OCI-LY7 (cell line): Measurements from ENCODE around the gene ZDHHC5. TPM values are rescaled to one million over a fixed set of nuclear protein-coding genes. Genes with fewer than 3 reads are reported as not detected.
"Not testable (repeated sequence)": the region's sequence is repeated elsewhere in the genome, so short reads cannot be mapped to it uniquely, and the experiment has no call there.

ENCODE experiments used
- BruUV-seq: library from RNA; stranded (reverse); fragments of 400-500 nt; replicated peaks from 2 replicates; lab custom pipeline; 2021; lab: Mats Ljungman, UMichigan
- CTCF ChIA-PET: fragments of 300-600 bp; sonication (Branson Sonifier 250); formaldehyde crosslinking; loops from one replicate; lab custom pipeline; 2022; ENCODE audit warnings: antibody characterized with exemption; ENCODE audit not compliant: unreplicated experiment; lab: Charles Lee
- POLR2A ChIA-PET: fragments of 300-600 bp; sonication (Branson Sonifier 250); formaldehyde crosslinking; loops from one replicate; lab custom pipeline; 2022; ENCODE audit warnings: antibody characterized with exemption; lab: Charles Lee
- DNase-seq: peaks from one replicate; pipeline ENCODE4 v3.0.0-alpha.2; 2015; ENCODE audit warnings: low spot score
- H2AFZ ChIP-seq: fragments of 200-600 bp; sonication (generic), shearing (Covaris generic); 2 replicates; pipeline ENCODE4 v1.6.1; 2014; ENCODE audit warnings: mild to moderate bottlenecking, antibody characterized with exemption, low read length, moderate library complexity
- H3K27ac ChIP-seq: fragments of 200-600 bp; sonication (generic); 2 replicates; pipeline ENCODE4 v1.5.1; 2014; ENCODE audit warnings: mixed run types, low read depth, mild to moderate bottlenecking, moderate library complexity, low read length, inconsistent platforms; ENCODE audit not compliant: poor library complexity, severe bottlenecking
- H3K36me3 ChIP-seq: fragments of 200-600 bp; sonication (generic); 2 replicates; pipeline ENCODE4 v1.6.1; 2014; ENCODE audit warnings: mild to moderate bottlenecking, antibody characterized with exemption, low read length, moderate library complexity, mixed read lengths; ENCODE audit not compliant: insufficient read depth
- H3K4me1 ChIP-seq: fragments of 200-600 bp; sonication (generic); 2 replicates; pipeline ENCODE4 v1.5.1; 2014; ENCODE audit warnings: mild to moderate bottlenecking, low read length; ENCODE audit not compliant: insufficient read depth, poor library complexity, severe bottlenecking
- H3K4me2 ChIP-seq: fragments of 200-600 bp; sonication (generic); 2 replicates; pipeline ENCODE4 v1.6.1; 2014; ENCODE audit warnings: mild to moderate bottlenecking, low read length
- H3K4me3 ChIP-seq: fragments of 200-600 bp; sonication (generic); 2 replicates; pipeline ENCODE4 v1.5.1; 2014; ENCODE audit warnings: mild to moderate bottlenecking, low read depth, low read length; ENCODE audit not compliant: poor library complexity, severe bottlenecking
- H3K79me2 ChIP-seq: fragments of 200-600 bp; sonication (generic); 2 replicates; pipeline ENCODE4 v1.6.1; 2016; ENCODE audit warnings: low read depth, mild to moderate bottlenecking, low read length, moderate library complexity, mixed read lengths; ENCODE audit not compliant: insufficient read depth
- H3K9me2 ChIP-seq: fragments of 200-600 bp; sonication (generic); 2 replicates; pipeline ENCODE4 v1.6.1; 2016; ENCODE audit warnings: mild to moderate bottlenecking, low read length, mixed read lengths; ENCODE audit not compliant: insufficient read depth
- H3K9me3 ChIP-seq: fragments of 200-600 bp; sonication (generic); 2 replicates; pipeline ENCODE4 v1.6.1; 2014; ENCODE audit warnings: mild to moderate bottlenecking, mixed run types, low read length, mixed read lengths
- H4K20me1 ChIP-seq: fragments of 200-600 bp; sonication (generic); 2 replicates; pipeline ENCODE4 v1.6.1; 2014; ENCODE audit warnings: mild to moderate bottlenecking, antibody characterized with exemption, low read length, moderate library complexity, mixed read lengths; ENCODE audit not compliant: insufficient read depth
- EZH2phosphoT487 ChIP-seq: fragments of 200-600 bp; sonication (generic); IDR thresholded peaks from 2 replicates; pipeline ENCODE4 v1.6.1; 2018; ENCODE audit warnings: low read depth, borderline replicate concordance, mild to moderate bottlenecking, mixed run types, antibody characterized with exemption, low read length, moderate library complexity, mixed read lengths
- intact Hi-C: fragments of 100-400 bp; cut with micrococcal nuclease; formaldehyde crosslinking; loops from one replicate; pipeline ENCODE4 v1.10.0; 2022; ENCODE audit not compliant: unreplicated experiment
- total RNA-seq, 2 experiments: library from RNA; depleted of rRNA in 1 of 2; stranded (reverse); fragments of >200 nt in 1 of 2; shearing (Covaris generic) in 1 of 2; gene quantifications; 2 replicates each; pipeline ENCODE4 v1.2.3, GENCODE V29; 2014 to 2022
- TF ChIP-seq, protein P1 (sequence below): fragments of 200-600 bp; sonication (generic); conservative IDR thresholded peaks from 2 replicates; pipeline ENCODE4 v1.5.1; 2014; ENCODE audit warnings: mild to moderate bottlenecking, antibody characterized with exemption, low read length, moderate library complexity, mixed read lengths

The ZDHHC5 gene
- total RNA-seq, 2 experiments from 2014 or later, result 27.5 to 57.4 TPM

DNA sequence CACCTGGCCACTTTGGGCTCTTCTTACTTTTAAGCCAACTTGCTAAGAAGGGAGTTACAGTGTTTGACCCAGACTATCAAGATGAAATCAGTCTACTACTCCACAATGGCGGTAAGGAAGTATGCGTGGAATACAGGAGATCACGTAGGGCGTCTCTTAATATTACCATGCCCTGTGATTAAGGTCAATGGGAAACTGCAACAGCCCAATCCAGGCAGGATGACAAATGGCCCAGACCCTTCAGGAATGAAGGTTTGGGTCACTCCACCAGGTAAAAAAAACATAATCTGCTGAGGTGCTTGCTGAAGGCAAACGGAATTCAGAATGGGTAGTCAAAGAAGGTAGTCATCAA, 17.2 kb upstream of the ZDHHC5 start:
- no peaks in the 10 kb centered on the region for H3K9me3 ChIP-seq
- ChIA-PET CTCF (no interaction called here), POLR2A (no interaction called here)
- intact Hi-C loops, result no loop called here
- peaks cover 23% of the 10 kb centered on the region for H3K4me1 ChIP-seq
- no TSS peak for BruUV-seq
- H3K36me3 ChIP-seq, result no peaks in the 10 kb centered on the region
- no peak for DNase-seq
- H3K4me2 ChIP-seq, result no peak overlapping the region
- H4K20me1 ChIP-seq, result no peaks in the 10 kb centered on the region
- H3K9me2 ChIP-seq, result no peaks in the 10 kb centered on the region
- no peak for TF ChIP-seq EZH2phosphoT487
- TF ChIP-seq, protein P1, sequence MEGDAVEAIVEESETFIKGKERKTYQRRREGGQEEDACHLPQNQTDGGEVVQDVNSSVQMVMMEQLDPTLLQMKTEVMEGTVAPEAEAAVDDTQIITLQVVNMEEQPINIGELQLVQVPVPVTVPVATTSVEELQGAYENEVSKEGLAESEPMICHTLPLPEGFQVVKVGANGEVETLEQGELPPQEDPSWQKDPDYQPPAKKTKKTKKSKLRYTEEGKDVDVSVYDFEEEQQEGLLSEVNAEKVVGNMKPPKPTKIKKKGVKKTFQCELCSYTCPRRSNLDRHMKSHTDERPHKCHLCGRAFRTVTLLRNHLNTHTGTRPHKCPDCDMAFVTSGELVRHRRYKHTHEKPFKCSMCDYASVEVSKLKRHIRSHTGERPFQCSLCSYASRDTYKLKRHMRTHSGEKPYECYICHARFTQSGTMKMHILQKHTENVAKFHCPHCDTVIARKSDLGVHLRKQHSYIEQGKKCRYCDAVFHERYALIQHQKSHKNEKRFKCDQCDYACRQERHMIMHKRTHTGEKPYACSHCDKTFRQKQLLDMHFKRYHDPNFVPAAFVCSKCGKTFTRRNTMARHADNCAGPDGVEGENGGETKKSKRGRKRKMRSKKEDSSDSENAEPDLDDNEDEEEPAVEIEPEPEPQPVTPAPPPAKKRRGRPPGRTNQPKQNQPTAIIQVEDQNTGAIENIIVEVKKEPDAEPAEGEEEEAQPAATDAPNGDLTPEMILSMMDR, result no peak
- no peak overlapping the region for H3K27ac ChIP-seq
- H3K79me2 ChIP-seq, result no peaks in the 10 kb centered on the region
- H2AFZ ChIP-seq, result peak overlapping the region; percentile 30; the same call in 1 of the 2 replicates
- no peak overlapping the region for H3K4me3 ChIP-seq

DNA sequence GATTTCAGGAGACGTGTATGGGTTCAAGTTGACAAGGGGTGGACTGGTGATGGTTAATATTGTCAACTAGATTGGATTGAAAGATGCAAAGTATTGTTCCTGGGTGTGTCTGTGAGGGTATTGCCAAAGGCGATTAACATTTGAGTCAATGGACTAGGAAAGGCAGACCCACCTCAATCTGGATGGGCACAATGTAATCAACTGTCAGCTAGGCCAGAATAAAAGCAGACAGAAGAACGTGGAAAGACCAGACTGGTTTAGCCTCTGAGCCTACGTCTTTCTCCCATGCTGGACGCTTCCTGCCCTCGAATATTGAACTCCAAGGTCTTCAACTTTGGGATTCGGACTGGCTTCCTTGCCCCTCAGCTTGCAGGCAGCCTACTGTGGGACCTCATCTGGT, 16.5 kb upstream of the ZDHHC5 start:
- TF ChIP-seq EZH2phosphoT487, result no peak
- TF ChIP-seq, protein P1, result no peak
- no peak for DNase-seq
- Histone ChIP-seq H3K4me3 (no peak overlapping the region), H3K36me3 (no peaks in the 10 kb centered on the region), H4K20me1 (no peaks in the 10 kb centered on the region), H2AFZ (no peak overlapping the region), H3K79me2 (no peaks in the 10 kb centered on the region), H3K4me2 (no peak overlapping the region), H3K4me1 (peaks cover 23% of the 10 kb centered on the region), H3K27ac (no peak overlapping the region), H3K9me2 (no peaks in the 10 kb centered on the region), H3K9me3 (no peaks in the 10 kb centered on the region)
- intact Hi-C loops, result no loop called here
- no TSS peak for BruUV-seq
- ChIA-PET CTCF (no interaction called here), POLR2A (interaction anchor here (0.8 to 1.1 kb wide), 2 partner anchors 11 to 19 kb away, joined by 5 read pairs; no protein-coding TSS in a partner anchor)

DNA sequence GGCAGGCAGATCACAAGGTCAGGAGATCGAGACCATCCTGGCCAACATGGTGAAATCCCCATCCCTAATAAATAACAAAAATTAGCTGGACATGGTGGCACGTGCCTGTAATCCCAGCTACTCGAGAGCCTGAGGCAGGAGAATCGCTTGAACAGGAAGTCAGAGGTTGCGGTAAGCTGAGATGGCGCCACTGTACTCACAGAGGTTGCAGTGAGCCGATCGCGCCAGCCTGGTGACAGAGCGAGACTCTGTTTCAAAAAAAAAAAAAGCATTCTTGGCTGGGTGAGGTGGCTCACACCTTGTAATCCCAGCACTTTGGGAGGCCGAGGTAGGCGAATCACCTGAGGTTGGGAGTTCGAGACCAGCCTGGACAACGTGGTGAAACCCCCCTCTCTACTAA, 15.7 kb upstream of the ZDHHC5 start:
- H3K9me3 ChIP-seq, BruUV-seq, intact Hi-C loops, H3K4me2 ChIP-seq, DNase-seq, H2AFZ ChIP-seq, H3K79me2 ChIP-seq, H3K9me2 ChIP-seq, CTCF ChIA-PET, H3K27ac ChIP-seq, H4K20me1 ChIP-seq, H3K4me3 ChIP-seq, H3K36me3 ChIP-seq: not testable (repeated sequence)
- POLR2A ChIA-PET, result interaction anchor here (0.8 to 1.1 kb wide), 2 partner anchors 12 to 19 kb away, joined by 5 read pairs; no protein-coding TSS in a partner anchor
- peaks cover 30% of the 10 kb centered on the region for H3K4me1 ChIP-seq
